PC-3 (cell line): Measurements from ENCODE around the gene TIAM2. TPM values are rescaled to one million over a fixed set of nuclear protein-coding genes. Genes with fewer than 3 reads are reported as not detected.

Experiments
- ATAC-seq: fragments of 200-7000 bp; cut with Tn5 transposase; 2 replicates; pipeline ENCODE4 v1.9.1; 2020; ENCODE audit warnings: mild to moderate bottlenecking, moderate library complexity
- BruUV-seq: library from RNA; stranded (reverse); fragments of 400-500 nt; replicated peaks from 2 replicates; lab custom pipeline; 2021; lab: Mats Ljungman, UMichigan
- CTCF ChIA-PET: fragments of 300-600 bp; sonication (Branson Sonifier 250); formaldehyde crosslinking; loops from one replicate; lab custom pipeline; 2022; ENCODE audit warnings: antibody characterized with exemption; lab: Charles Lee
- POLR2A ChIA-PET: fragments of 300-600 bp; sonication (Branson Sonifier 250); formaldehyde crosslinking; loops from one replicate; lab custom pipeline; 2022; ENCODE audit warnings: antibody characterized with exemption; ENCODE audit not compliant: unreplicated experiment; lab: Charles Lee
- DNase-seq: peaks from one replicate; pipeline ENCODE4 v3.0.0-alpha.2; 2015
- H2AFZ ChIP-seq: fragments of 300-600 bp; sonication (generic); 2 replicates; pipeline ENCODE4 v1.6.0; 2016; ENCODE audit warnings: antibody characterized with exemption, low read length
- H3F3A ChIP-seq: fragments of 300-600 bp; sonication (generic); one replicate; pipeline ENCODE4 v1.6.0; 2017; ENCODE audit warnings: antibody characterized with exemption, low read length, control low read depth, mild to moderate bottlenecking; ENCODE audit not compliant: unreplicated experiment
- H3K27ac ChIP-seq: fragments of 300-600 bp; sonication (generic); 2 replicates; pipeline ENCODE4 v1.5.1; 2016; ENCODE audit warnings: mild to moderate bottlenecking, low read length
- H3K27me3 ChIP-seq: fragments of 300-600 bp; sonication (generic); 2 replicates; pipeline ENCODE4 v1.6.1; 2016; ENCODE audit warnings: low read length, mixed read lengths
- H3K36me3 ChIP-seq: fragments of 300-600 bp; sonication (generic); 2 replicates; pipeline ENCODE4 v1.6.1; 2016; ENCODE audit warnings: low read depth, mixed run types, low read length, mixed read lengths
- H3K4me1 ChIP-seq: fragments of 300-600 bp; sonication (generic); 2 replicates; pipeline ENCODE4 v1.5.1; 2016; ENCODE audit warnings: low read length; ENCODE audit not compliant: insufficient read depth
- H3K4me2 ChIP-seq: fragments of 300-600 bp; sonication (generic); 2 replicates; pipeline ENCODE4 v1.6.0; 2016; ENCODE audit warnings: low read length
- H3K4me3 ChIP-seq: fragments of 300-600 bp; sonication (generic); 2 replicates; pipeline ENCODE4 v1.5.1; 2016; ENCODE audit warnings: mild to moderate bottlenecking, low read length, mixed read lengths
- H3K79me2 ChIP-seq: fragments of 300-600 bp; sonication (generic); 2 replicates; pipeline ENCODE4 v1.6.1; 2017; ENCODE audit warnings: low read length, mixed read lengths
- H3K9ac ChIP-seq: fragments of 300-600 bp; sonication (generic); 2 replicates; pipeline ENCODE4 v1.6.0; 2016; ENCODE audit warnings: mild to moderate bottlenecking, low read length
- H3K9me2 ChIP-seq: fragments of 300-600 bp; sonication (generic); replicated peaks from 2 replicates; pipeline ENCODE4 v1.6.1; 2016; ENCODE audit warnings: mixed run types, low read length, mixed read lengths
- H3K9me3 ChIP-seq: fragments of 300-600 bp; sonication (generic); 2 replicates; pipeline ENCODE4 v1.6.1; 2016; ENCODE audit warnings: low read length, mixed read lengths
- H4K20me1 ChIP-seq: fragments of 300-600 bp; sonication (generic); 2 replicates; pipeline ENCODE4 v1.6.1; 2016; ENCODE audit warnings: low read length, mixed read lengths
- EZH2 ChIP-seq: fragments of 300-600 bp; sonication (generic); IDR thresholded peaks from one replicate; pipeline ENCODE4 v1.6.1; 2017; ENCODE audit warnings: antibody characterized with exemption, mild to moderate bottlenecking, low read length; ENCODE audit not compliant: unreplicated experiment
- EZH2phosphoT487 ChIP-seq: fragments of 300-600 bp; sonication (generic); IDR thresholded peaks from 2 replicates; pipeline ENCODE4 v1.6.1; 2018; ENCODE audit warnings: mild to moderate bottlenecking, antibody characterized with exemption, low read length, borderline replicate concordance
- intact Hi-C: fragments of 100-400 bp; cut with micrococcal nuclease; formaldehyde crosslinking; loops from 2 replicates; pipeline ENCODE4 v1.9.0; 2023
- total RNA-seq: library from RNA; depleted of rRNA; stranded (reverse); fragments of >200 nt; gene quantifications from 2 replicates; pipeline ENCODE4 v1.2.3, GENCODE V29; 2014
- TF ChIP-seq, protein P1 (sequence below): fragments of 300-600 bp; sonication (generic); conservative IDR thresholded peaks from 2 replicates; pipeline ENCODE4 v1.5.1; 2017; ENCODE audit warnings: antibody characterized with exemption, low read depth, mild to moderate bottlenecking, low read length

TIAM2 gene
- total RNA-seq, 1 experiment from 2014 or later = 4.5 TPM

DNA sequence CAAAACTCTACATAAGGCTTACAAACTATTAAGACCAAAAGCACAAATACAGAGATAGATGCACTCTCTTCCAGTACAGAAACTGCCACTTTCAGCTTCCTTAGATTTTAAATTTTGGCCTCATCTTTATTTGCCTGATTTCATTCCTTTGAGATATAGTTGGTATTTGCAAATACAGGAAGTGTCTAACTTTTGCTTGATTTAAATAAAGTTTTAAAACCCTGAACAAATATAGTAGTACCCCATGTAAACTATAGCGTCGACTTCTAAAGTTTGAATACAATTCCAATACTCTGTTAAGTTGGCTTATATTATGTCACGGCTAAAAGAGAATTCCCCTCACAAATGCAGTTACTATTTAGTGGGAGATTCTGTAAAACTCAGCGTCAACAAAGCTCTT is 267.5 kb downstream of the TIAM2 start:
- Histone ChIP-seq H3K27ac (no peak overlapping the region), H4K20me1 (no peaks in the 10 kb centered on the region), H3K9me2 (no peaks in the 10 kb centered on the region), H3K27me3 (no peaks in the 10 kb centered on the region), H3K36me3 (peaks cover 5% of the 10 kb centered on the region), H3F3A (no peaks in the 10 kb centered on the region), H3K4me2 (no peak overlapping the region), H2AFZ (no peak overlapping the region), H3K4me1 (no peaks in the 10 kb centered on the region), H3K79me2 (no peaks in the 10 kb centered on the region), H3K9me3 (no peaks in the 10 kb centered on the region), H3K4me3 (no peak overlapping the region), H3K9ac (no peak overlapping the region)
- ChIA-PET CTCF (no interaction called here), POLR2A (no interaction called here)
- DNase-seq (no peak), ATAC-seq (no peak)
- BruUV-seq = no TSS peak
- TF ChIP-seq EZH2phosphoT487 (no peak), EZH2 (no peak)
- TF ChIP-seq, protein P1, sequence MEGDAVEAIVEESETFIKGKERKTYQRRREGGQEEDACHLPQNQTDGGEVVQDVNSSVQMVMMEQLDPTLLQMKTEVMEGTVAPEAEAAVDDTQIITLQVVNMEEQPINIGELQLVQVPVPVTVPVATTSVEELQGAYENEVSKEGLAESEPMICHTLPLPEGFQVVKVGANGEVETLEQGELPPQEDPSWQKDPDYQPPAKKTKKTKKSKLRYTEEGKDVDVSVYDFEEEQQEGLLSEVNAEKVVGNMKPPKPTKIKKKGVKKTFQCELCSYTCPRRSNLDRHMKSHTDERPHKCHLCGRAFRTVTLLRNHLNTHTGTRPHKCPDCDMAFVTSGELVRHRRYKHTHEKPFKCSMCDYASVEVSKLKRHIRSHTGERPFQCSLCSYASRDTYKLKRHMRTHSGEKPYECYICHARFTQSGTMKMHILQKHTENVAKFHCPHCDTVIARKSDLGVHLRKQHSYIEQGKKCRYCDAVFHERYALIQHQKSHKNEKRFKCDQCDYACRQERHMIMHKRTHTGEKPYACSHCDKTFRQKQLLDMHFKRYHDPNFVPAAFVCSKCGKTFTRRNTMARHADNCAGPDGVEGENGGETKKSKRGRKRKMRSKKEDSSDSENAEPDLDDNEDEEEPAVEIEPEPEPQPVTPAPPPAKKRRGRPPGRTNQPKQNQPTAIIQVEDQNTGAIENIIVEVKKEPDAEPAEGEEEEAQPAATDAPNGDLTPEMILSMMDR = no peak
- intact Hi-C loops = no loop called here

DNA sequence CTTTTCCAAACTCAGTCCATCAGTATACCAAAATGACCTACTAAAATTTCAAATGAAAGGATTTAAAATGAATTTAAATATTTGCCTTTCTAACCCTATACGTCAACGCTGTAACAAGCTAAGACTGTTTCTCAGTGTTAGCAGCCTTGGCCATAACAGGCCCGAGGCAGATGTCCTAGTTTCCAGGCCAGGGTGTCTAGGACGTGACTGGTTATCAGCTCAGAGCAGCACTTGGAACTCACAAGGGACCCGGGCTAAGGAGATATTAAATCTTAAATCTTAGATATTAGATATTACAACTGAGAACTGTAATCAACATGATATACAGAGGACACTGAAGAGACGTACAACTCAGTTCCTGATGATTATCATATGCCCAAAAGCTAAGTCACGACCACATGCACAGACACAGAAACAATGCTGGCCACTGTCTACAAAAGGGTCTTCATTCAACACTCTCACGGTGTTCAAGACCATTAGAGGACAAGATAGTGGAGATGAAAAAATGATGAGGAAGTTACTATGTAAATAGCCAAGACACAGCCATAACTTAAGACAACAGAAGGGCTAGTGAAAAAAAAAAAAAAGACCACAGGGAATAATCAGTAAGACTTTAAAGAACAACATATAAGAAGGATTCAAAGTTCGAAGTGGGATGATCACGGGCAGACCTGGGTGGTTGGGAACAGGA is 268.4 kb downstream of the TIAM2 start, which contains the start of gene CLDN20:
Gene CLDN20, plus strand, starts transcription at position 641 of the 691 bp plus-strand sequence. CDS start 11,707 bp downstream, outside the sequence.
- ATAC-seq (no peak), DNase-seq (no peak)
- Histone ChIP-seq H3K9me3 (no peaks in the 10 kb centered on the region), H3F3A (no peaks in the 10 kb centered on the region), H2AFZ (no peak within 1 kb of the TSS), H3K4me2 (no peak within 1 kb of the TSS), H3K9ac (no peak within 1 kb of the TSS), H3K36me3 (peaks cover 5% of the 10 kb centered on the region), H3K27me3 (no peaks in the 10 kb centered on the region), H3K4me3 (no peak within 1 kb of the TSS), H3K4me1 (no peaks in the 10 kb centered on the region), H3K27ac (no peak within 1 kb of the TSS), H3K79me2 (no peaks in the 10 kb centered on the region), H3K9me2 (no peaks in the 10 kb centered on the region), H4K20me1 (no peaks in the 10 kb centered on the region)
- TF ChIP-seq EZH2phosphoT487 (no peak), EZH2 (no peak)
- TF ChIP-seq, protein P1 = no peak
- intact Hi-C loops = no loop called here
- POLR2A ChIA-PET = no interaction called here
- CTCF ChIA-PET = no interaction called here
- no TSS peak for BruUV-seq

GRCh38 chr6:155264693-155265320 is 269.7 kb downstream of the TIAM2 start:
- POLR2A ChIA-PET = no interaction called here

More at GRCh38 chr6:155264693-155265320, 269.7 kb downstream of the TIAM2 start:
- intact Hi-C loops = no loop called here
- no peaks in the 10 kb centered on the region for H3K4me1 ChIP-seq
- H2AFZ ChIP-seq = no peak overlapping the region
- H3K9me3 ChIP-seq = no peaks in the 10 kb centered on the region
- no peaks in the 10 kb centered on the region for H3K27me3 ChIP-seq
- no peak overlapping the region for H3K4me2 ChIP-seq
- DNase-seq (no peak), ATAC-seq (no peak)
- H3K9me2 ChIP-seq = no peaks in the 10 kb centered on the region
- H3K79me2 ChIP-seq = no peaks in the 10 kb centered on the region
- H3K36me3 ChIP-seq = peaks cover under 1% of the 10 kb centered on the region; the same call in 1 of the 2 replicates
- BruUV-seq = no TSS peak
- no peak overlapping the region for H3K4me3 ChIP-seq
- TF ChIP-seq EZH2phosphoT487 (no peak), EZH2 (no peak)
- TF ChIP-seq, protein P1 = no peak
- no peaks in the 10 kb centered on the region for H3F3A ChIP-seq
- H4K20me1 ChIP-seq = no peaks in the 10 kb centered on the region
- H3K27ac ChIP-seq = no peak overlapping the region
- no peak overlapping the region for H3K9ac ChIP-seq
- CTCF ChIA-PET = no interaction called here
